ENCODE results near the gene SCNN1A. TPM values are rescaled to one million over a fixed set of nuclear protein-coding genes. Genes with fewer than 3 reads are reported as not detected.

SCNN1A gene
- total and polyA plus RNA-seq, 2 of the 13 experiments (the other 11 are each of a cell fraction or from before 2014, with no cell fraction given) = 1.5 to 14.6 TPM

GRCh38 chr12:6370994-6371754, 4.2 kb downstream of the SCNN1A start (continued):
- TF ChIP-seq NFE2L1 (CRISPR knock-in tag; IDR thresholded peaks at IDR 0.05; ENCODE audit: borderline replicate concordance) (no peak), GRHL1 (CRISPR knock-in tag; conservative IDR thresholded peaks at IDR 0.05) (no peak), SYNCRIP (IDR thresholded peaks at IDR 0.05; ENCODE audit: insufficient read depth, low read depth, low read length) (no peak), ZBTB33 (CRISPR knock-in tag; IDR thresholded peaks at IDR 0.05) (0 out of 2 replicates have a peak, but pooled peaks have one; percentile 44), FOXP1 (IDR thresholded peaks at IDR 0.05) (peak; percentile 82), FOXP1 (CRISPR knock-in tag; IDR thresholded peaks at IDR 0.05) (peak; percentile 80), ZNF224 (CRISPR knock-in tag; IDR thresholded peaks at IDR 0.05) (no peak), ZSCAN25 (CRISPR knock-in tag; IDR thresholded peaks at IDR 0.05) (peak; percentile 64), ZNF121 (CRISPR knock-in tag; IDR thresholded peaks at IDR 0.05) (no peak), CCDC6 (CRISPR knock-in tag; IDR thresholded peaks at IDR 0.05) (0 out of 2 replicates have a peak, but pooled peaks have one; percentile 24), ZNF382 (CRISPR knock-in tag; IDR thresholded peaks at IDR 0.05; ENCODE audit: borderline replicate concordance) (no peak), MLLT10 (CRISPR knock-in tag; IDR thresholded peaks at IDR 0.05) (no peak), DRAP1 (CRISPR knock-in tag; IDR thresholded peaks at IDR 0.05) (peak; percentile 88), STAG1 (CRISPR knock-in tag; IDR thresholded peaks at IDR 0.05) (peak; percentile 24; the same call in 1 of the 2 replicates), MEF2D (CRISPR knock-in tag; IDR thresholded peaks at IDR 0.05) (no peak; the same call in 1 of the 2 replicates), XBP1 (CRISPR knock-in tag; IDR thresholded peaks at IDR 0.05) (no peak), KAT7 (CRISPR knock-in tag; IDR thresholded peaks at IDR 0.05; ENCODE audit: borderline replicate concordance) (peak; percentile 66; the same call in 1 of the 2 replicates), FOXC1 (CRISPR knock-in tag; IDR thresholded peaks at IDR 0.05; ENCODE audit: borderline replicate concordance) (no peak; the same call in 1 of the 2 replicates), GATAD2A (CRISPR knock-in tag; IDR thresholded peaks at IDR 0.05) (peak; percentile 72), NCOA2 (CRISPR knock-in tag; IDR thresholded peaks at IDR 0.05) (peak; percentile 73), NR0B2 (CRISPR knock-in tag; IDR thresholded peaks at IDR 0.05) (no peak), ZNF720 (CRISPR knock-in tag; IDR thresholded peaks at IDR 0.05) (no peak), PLRG1 (conservative IDR thresholded peaks at IDR 0.05) (no peak), THRA (CRISPR knock-in tag; IDR thresholded peaks at IDR 0.05; ENCODE audit: borderline replicate concordance) (peak; percentile 90; the same call in 1 of the 2 replicates), ZFX (CRISPR knock-in tag; IDR thresholded peaks at IDR 0.05; ENCODE audit: low read depth) (peak; percentile 22; the same call in 1 of the 2 replicates)

Data from HepG2 (cell line).